Activated naive CD4-positive, alpha-beta T cell treated with anti-CD3 and anti-CD28 coated beads for 36 hours (primary cell): ENCODE results near the gene SERTM1. TPM values are rescaled to one million over a fixed set of nuclear protein-coding genes. Genes with fewer than 3 reads are reported as not detected.

ENCODE experiments used
- total RNA-seq, 2 experiments: library from RNA; stranded (reverse); gene quantifications; one replicate each; pipeline ENCODE4 v1.2.3, GENCODE V29; 2021

SERTM1 gene
- total RNA-seq, 2 experiments from 2014 or later: not detected

Other genes starting within 250 kb of the SERTM1 start
- gene CCNA1, start 241.5 kb upstream of the SERTM1 start, total RNA-seq: under 1 TPM; 0.17 to 0.59 TPM
- 10 to 100 TPM in 1 of 2 experiments, 1 to 10 TPM in 1; 9.2 to 12.2 TPM for gene RFXAP, start 145.2 kb downstream of the SERTM1 start, total RNA-seq
- gene SMAD9, start 246.2 kb downstream of the SERTM1 start, total RNA-seq: under 1 TPM in 1 of 2 experiments, not detected in 1; 0.05 TPM